ELR (cell line): Measurements from ENCODE around the gene CFDP1.

Source experiments
- DNase-seq: peaks from one replicate; pipeline ENCODE4 v3.0.0-alpha.2; 2015; ENCODE audit warnings: low read depth

Gene CFDP1

DNA sequence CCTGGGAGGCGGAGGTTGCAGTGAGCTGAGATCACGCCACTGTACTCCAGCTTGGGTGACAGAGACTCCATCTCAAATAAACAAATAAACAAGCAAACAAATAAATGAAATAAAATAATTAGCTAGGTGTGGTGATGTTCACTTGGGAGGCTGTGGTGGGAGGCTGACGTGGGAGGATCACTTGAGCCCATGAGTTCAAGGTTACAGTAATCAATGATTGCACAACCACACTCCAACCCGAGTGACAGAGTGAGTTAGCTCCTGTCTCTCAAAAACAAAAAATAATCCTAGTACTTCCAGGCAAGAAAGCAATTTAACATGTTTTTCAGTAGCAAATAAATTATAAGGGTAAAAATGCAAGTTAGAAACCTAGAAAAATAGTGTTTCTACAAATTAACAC is 26.4 kb downstream of the CFDP1 start:
- DNase-seq, result no peak

DNA sequence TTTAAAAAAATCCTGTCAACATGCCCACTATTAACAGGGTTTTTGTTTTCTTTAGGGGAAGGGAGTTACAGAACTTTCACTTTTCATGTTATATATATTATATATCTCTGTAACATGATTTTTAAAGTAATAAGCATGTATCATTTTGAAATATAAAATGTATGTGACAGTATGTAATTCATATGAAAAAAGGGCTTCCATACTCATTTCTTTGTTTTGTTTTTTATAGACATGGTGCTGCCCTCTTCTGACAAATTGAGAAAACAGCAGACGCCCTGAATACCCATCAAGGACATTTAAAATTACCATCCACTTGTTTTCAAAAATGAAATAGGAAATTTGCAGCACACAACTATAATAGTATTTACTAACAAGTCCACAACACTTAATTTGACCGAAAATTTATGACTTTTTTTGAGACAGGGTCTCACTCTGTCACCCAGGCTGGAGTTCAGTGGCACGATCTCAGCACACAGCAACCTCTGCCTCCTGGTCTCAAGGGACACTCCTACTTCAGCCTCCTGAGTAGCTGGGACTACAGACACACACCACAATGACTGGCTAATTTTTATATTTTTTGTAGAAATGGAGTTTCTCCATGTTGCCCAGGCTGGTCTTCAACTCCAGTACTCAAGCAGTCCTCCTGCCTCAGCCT is 30.4 kb downstream of the CFDP1 start:
- peak; percentile 67 for DNase-seq

DNA sequence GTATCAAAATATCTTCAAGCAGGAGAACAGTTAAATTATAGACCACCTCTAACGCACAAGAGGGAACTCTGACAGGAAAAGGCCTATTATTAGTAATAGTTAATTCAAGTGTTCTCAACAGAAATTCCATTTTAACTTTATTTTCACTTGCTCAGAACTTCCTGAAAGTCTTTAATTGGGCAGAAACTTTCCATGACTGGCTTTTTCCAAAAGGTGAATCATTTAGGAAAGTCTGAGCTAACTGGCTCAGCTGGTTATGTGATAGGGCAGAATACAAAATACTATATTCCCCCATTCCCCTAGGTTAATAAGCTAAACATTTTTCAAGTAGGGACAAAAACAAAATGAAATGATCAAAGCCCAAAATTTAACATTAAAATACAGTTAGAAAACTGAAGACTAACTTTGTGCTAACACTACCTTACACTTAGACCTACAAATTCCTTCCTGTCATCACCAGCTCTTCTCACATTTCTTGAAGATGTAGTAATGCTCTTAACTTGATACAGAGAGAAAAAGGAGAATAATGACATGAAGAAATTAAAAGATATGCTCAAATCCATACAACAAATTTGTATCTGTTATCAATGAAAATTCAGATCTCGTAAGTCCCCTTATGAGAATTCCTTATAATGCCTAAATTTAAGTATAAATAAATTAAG is 31.0 kb downstream of the CFDP1 start:
- peak; percentile 31 for DNase-seq

DNA sequence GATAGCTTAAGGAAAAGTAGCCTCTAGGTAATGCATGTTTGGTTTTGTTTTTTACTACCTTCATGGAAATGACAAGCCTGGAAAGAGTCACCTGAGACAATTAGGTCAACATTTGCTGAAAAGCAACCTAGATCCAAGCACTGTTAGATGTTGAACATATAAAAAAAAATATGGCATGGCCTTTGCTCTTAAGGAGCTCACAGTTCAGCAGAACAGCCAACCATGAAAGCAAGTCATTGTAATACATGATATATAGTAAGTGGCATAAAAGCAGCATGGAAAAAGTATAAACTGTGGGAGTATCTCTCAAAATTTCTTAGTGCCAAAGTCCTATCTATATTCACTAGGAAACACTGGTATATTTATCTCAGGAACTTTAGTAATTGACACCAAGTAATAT is 31.6 kb downstream of the CFDP1 start:
- DNase-seq, result no peak

GRCh38 chr16:75398333-75398732 is 35.0 kb downstream of the CFDP1 start:
- no peak for DNase-seq

- DNase-seq, result no peak
Measured at GRCh38 chr16:75394941-75395340, 38.4 kb downstream of the CFDP1 start.

DNA sequence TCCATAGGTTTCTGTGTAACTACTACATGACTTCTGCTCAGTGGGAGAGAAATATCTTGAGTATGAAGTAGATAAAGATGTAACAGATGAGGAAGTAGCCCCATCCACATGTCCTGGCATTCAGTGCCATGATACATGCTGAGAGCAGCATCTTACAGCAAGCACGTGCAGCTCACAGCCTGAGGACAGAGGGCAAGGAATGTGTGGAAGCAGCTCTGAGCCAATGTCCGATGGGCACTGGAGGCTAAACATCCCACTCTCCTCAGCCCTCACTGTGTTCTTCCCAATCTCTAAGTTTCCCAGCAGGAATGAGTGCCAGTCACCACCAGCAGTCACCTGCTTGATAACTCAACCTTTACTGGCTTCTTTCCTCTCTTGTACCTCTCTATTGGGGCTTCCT is 40.4 kb downstream of the CFDP1 start:
- no peak for DNase-seq

- DNase-seq, result no peak
Measured at GRCh38 chr16:75390926-75391653, 42.2 kb downstream of the CFDP1 start.

GRCh38 chr16:75389096-75389690 is 44.1 kb downstream of the CFDP1 start:
- no peak for DNase-seq

- no peak for DNase-seq
Measured at GRCh38 chr16:75387951-75388350, 45.4 kb downstream of the CFDP1 start.

DNA sequence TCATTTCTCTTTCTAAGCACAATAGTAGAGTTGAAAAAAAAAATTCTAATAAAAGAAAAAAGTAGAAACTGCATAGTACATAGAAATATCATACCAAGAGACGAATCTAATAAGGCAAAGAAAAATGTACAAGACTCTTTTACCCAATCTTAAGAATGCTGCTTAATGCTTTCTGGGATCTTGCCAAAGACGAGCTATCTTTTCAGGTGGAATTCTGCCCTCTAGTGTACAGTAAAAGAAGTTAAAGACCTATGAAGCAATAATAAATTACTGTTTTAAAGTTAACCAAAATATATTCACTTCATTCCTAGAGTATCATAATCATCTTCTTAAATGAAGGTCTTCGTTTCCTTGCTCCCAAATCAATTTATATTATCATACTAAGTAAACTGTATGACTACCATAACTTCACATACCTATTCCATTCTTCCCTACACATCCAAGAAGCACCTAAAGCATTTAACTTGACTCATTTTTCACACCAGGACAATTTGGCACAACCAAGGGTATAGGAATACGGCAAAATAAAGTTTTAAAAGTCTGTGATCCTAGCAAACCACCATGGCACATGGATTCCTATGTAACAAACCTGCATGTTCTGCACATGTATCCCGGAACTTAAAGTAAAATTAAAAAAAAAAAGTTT is 47.7 kb downstream of the CFDP1 start:
- DNase-seq, result peak; percentile 88

DNA sequence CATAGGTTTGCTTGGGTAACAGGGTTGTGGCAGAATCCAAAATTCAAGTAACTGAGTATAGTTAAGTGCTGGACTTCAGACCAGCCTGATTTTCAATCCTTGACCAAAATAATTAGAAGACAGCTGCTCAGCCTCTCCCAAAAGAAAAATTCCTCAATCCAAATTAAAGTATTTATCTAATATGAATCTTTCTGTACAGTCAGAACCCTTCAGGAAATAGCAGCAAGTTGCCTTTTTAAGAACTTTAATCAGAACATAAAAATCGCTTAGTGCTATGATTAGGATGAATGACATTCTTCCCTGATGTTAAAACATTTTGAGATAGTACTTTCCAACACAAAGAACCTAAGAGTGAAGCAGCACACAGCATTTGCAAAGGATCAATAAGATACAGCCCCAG is 50.2 kb downstream of the CFDP1 start:
- DNase-seq, result no peak

GRCh38 chr16:75382611-75383010 is 50.7 kb downstream of the CFDP1 start:
- DNase-seq, result no peak

DNA sequence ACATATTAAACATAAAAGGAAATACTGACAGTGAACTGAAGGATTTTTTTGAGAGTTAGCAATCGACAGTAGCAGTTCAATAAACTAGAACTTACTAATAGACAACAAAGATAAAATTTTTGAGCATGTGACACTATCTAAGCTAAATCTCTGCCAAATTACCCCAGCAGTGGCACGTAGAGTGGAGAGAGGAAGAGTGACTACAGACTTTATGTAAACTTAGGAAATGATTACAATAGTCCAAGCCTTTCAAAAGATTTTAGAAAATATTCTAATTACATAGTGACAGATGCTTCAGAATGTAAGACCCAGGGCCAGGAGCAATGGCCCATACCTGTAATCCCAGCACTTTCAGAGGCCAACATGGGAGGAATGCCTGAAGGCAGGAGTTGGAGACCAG is 52.4 kb downstream of the CFDP1 start:
- DNase-seq, result peak; percentile 81

GRCh38 chr16:75379911-75380847 is 53.1 kb downstream of the CFDP1 start:
- DNase-seq, result peak; percentile 9

DNA sequence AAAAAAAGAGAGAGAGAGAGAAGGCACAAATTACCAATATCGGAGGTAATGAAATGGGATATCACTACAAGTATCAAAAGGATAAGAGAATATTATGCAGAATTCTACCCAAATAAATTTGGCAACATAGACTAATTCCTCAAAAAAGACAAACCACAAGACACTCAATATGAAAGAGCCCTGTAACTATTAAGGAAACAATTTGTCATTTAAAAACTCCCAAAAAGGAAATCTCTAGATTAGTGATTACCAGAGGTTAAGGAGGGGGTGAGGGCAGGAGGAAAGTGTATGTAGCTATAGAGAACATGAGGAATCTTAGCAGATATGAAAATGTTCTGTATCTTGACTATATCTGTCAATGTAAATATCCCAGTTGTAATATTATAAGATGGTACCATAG is 54.0 kb downstream of the CFDP1 start:
- DNase-seq, result no peak

DNA sequence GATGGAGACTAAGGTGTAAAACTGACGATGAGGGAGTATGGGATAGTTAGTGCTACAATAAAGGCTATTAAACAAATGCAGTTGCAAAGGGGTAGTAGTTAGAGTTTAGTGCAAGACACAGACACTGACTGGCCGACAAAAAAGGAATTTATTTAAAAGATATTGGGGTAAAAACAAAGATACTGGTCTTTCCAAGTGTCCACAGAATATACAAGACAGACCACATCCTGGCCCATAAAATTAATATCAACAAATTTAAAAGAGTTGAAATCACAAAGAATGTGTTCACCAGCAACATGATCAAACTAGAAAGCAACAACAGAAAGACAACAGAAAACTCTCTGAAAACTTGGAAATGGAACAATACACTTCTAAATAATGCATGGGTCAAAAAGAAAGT is 54.7 kb downstream of the CFDP1 start:
- DNase-seq, result peak; percentile 39

DNA sequence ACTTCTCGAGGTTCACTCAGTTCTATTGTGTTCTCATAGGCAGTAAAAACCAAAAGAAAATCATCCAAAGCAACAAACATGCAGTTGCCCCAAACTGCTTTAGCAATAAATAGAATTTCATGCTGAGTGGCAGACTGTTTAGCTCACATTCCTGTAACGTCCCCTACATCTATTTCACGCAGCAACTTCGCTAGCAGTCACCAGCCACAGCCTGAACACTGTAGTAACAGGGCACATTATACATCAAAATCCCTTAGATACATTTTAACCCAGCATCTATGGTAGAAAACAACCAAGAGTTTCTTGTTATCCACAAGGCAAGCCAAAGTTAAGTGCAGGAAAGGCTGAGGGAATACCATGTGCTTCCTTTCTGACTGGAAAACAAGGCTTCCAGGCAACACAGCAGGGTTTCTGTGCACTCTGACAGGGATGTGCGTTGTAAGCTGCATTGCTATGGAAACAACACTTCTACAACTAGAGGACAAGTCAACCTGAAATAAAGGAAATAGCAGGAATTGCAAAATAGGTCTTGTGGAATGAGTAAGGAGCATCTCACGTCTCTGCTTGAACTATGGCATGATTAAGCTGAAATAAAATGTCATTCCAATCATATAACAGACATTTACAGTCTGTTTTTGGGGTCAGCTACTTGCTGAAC is 55.4 kb downstream of the CFDP1 start:
- DNase-seq, result peak; percentile 98

DNA sequence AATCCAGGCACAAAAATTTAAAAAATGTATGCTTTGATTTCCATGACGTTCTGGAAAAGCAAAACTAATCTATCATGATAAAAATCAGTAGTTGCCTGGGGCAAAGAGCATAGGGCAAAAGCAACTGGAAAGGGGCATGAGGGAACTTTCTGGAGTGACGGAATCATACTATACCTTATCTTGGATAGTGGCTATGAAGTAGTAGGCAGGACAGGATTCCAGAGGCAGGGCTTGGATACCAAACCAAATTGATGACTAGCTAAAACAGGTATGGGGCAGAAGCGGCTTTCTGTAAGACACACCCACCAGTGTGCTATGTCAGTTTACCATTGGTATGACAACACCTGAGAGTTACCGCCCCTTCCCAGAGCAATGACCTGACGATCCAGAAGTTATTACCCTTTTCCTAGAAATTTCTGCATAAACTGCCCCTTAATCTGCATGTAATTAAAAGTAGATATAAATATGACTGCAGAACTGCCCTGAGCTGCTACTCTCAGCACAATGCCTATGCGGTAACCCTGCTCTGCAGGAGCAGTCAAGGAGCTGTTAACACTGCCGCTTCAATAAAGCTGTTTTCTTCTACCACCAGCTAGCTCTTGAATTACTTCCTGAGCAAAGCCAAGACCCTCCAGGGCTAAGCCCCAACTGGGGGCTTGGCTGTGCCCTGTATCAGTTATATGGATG is 56.7 kb downstream of the CFDP1 start:
- DNase-seq, result no peak

- DNase-seq, result no peak
Measured at GRCh38 chr16:75374388-75374787, 58.9 kb downstream of the CFDP1 start.
